Astrocyte (in vitro differentiated cells and primary cell): Measurements from ENCODE around the gene ZSCAN16. TPM values are rescaled to one million over a fixed set of nuclear protein-coding genes. Genes with fewer than 3 reads are reported as not detected.
"Not testable (repeated sequence)": the region's sequence is repeated elsewhere in the genome, so short reads cannot be mapped to it uniquely, and the experiment has no call there.

ENCODE experiments used
- DNase-seq: peaks from one replicate; pipeline ENCODE4 v3.0.0-alpha.2; 2010; ENCODE audit warnings: low read depth
- FAIRE-seq: peaks from 2 replicates; lab custom pipeline; 2011; peaks lifted over from hg19 to GRCh38; lab: Jason Lieb, UNC
- H2AFZ ChIP-seq: 2 replicates; pipeline ENCODE4 v1.6.0; 2012; ENCODE audit warnings: low read depth, low read length, inconsistent platforms
- H3K27ac ChIP-seq: 2 replicates; pipeline ENCODE4 v1.5.1; 2011; ENCODE audit warnings: low read depth, low read length, inconsistent platforms
- H3K27me3 ChIP-seq: 2 replicates; pipeline ENCODE4 v1.6.0; 2011; ENCODE audit warnings: low read length, inconsistent platforms; ENCODE audit not compliant: insufficient read depth
- H3K36me3 ChIP-seq: 2 replicates; pipeline ENCODE4 v1.5.1; 2011; ENCODE audit warnings: low read length, inconsistent platforms; ENCODE audit not compliant: insufficient read depth
- H3K4me1 ChIP-seq: 2 replicates; pipeline ENCODE4 v1.5.1; 2011; ENCODE audit warnings: low read length, inconsistent platforms; ENCODE audit not compliant: insufficient read depth
- H3K4me2 ChIP-seq: 2 replicates; pipeline ENCODE4 v1.6.0; 2012; ENCODE audit warnings: low read length, inconsistent platforms
- H3K4me3 ChIP-seq: 2 replicates; pipeline ENCODE4 v1.5.1; 2011; ENCODE audit warnings: low read depth, mild to moderate bottlenecking, low read length, inconsistent platforms; ENCODE audit not compliant: insufficient read depth
- H3K79me2 ChIP-seq: 2 replicates; pipeline ENCODE4 v1.6.0; 2012; ENCODE audit warnings: mild to moderate bottlenecking, low read length, inconsistent platforms; ENCODE audit not compliant: insufficient read depth
- H3K9ac ChIP-seq: 2 replicates; pipeline ENCODE4 v1.6.0; 2012; ENCODE audit warnings: mild to moderate bottlenecking, low read length, inconsistent platforms
- H3K9me3 ChIP-seq: 2 replicates; pipeline ENCODE4 v1.5.1; 2012; ENCODE audit warnings: low read depth, mild to moderate bottlenecking, low read length, inconsistent platforms; ENCODE audit not compliant: insufficient read depth
- H4K20me1 ChIP-seq: 2 replicates; pipeline ENCODE4 v1.6.0; 2012; ENCODE audit warnings: low read length, inconsistent platforms; ENCODE audit not compliant: insufficient read depth
- H3K27ac Mint-ChIP-seq: one replicate; pipeline ENCODE4 v1.8.0; 2021; ENCODE audit warnings: mild to moderate bottlenecking, mixed read lengths; ENCODE audit not compliant: unreplicated experiment
- H3K27me3 Mint-ChIP-seq: one replicate; pipeline ENCODE4 v1.8.0; 2021; ENCODE audit warnings: low read depth, mixed read lengths; ENCODE audit not compliant: unreplicated experiment
- H3K36me3 Mint-ChIP-seq: one replicate; pipeline ENCODE4 v1.8.0; 2021; ENCODE audit warnings: low read depth, mixed read lengths; ENCODE audit not compliant: unreplicated experiment
- H3K4me1 Mint-ChIP-seq: one replicate; pipeline ENCODE4 v1.8.0; 2021; ENCODE audit warnings: low read depth, mixed read lengths; ENCODE audit not compliant: unreplicated experiment
- H3K4me3 Mint-ChIP-seq: one replicate; pipeline ENCODE4 v1.8.0; 2021; ENCODE audit warnings: mild to moderate bottlenecking, moderate library complexity, mixed read lengths; ENCODE audit not compliant: unreplicated experiment
- H3K9me3 Mint-ChIP-seq: one replicate; pipeline ENCODE4 v1.8.0; 2021; ENCODE audit warnings: mild to moderate bottlenecking, mixed read lengths; ENCODE audit not compliant: unreplicated experiment
- EZH2 ChIP-seq: IDR thresholded peaks from 2 replicates; pipeline ENCODE4 v1.6.1; 2012; ENCODE audit warnings: mild to moderate bottlenecking, low read length, inconsistent platforms; ENCODE audit not compliant: insufficient read depth
- total RNA-seq: library from RNA; stranded (reverse); gene quantifications from 2 replicates; pipeline ENCODE4 v1.2.1, GENCODE V29; 2021
- TF ChIP-seq, protein P1 (sequence below): IDR thresholded peaks from 2 replicates; pipeline ENCODE4 v1.5.1; 2011; ENCODE audit warnings: low read depth, mild to moderate bottlenecking, inconsistent platforms, low read length, moderate library complexity; ENCODE audit not compliant: insufficient read depth

Gene ZSCAN16
- total RNA-seq, 1 donor from 2014 or later = 2.5 TPM

DNA sequence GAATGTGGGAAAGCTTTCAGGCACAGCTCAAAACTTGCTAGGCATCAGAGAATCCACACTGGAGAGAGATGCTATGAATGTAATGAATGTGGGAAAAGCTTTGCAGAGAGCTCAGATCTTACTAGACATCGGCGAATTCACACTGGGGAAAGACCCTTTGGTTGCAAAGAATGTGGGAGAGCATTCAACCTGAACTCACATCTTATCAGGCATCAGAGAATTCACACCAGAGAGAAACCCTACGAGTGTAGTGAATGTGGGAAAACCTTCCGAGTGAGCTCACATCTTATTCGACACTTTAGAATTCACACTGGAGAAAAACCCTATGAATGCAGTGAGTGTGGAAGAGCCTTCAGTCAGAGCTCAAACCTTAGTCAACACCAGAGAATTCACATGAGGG is 35.4 kb upstream of the ZSCAN16 start:
- no peak overlapping the region for H3K27ac ChIP-seq
- H3K79me2 ChIP-seq = no peaks in the 10 kb centered on the region
- Mint-ChIP-seq H3K9me3 (peaks cover 14% of the 10 kb centered on the region), H3K27me3 (no peaks in the 10 kb centered on the region), H3K27ac (no peak overlapping the region), H3K4me3 (no peak overlapping the region), H3K4me1 (no peaks in the 10 kb centered on the region), H3K36me3 (peaks cover 24% of the 10 kb centered on the region)
- TF ChIP-seq, protein P1, sequence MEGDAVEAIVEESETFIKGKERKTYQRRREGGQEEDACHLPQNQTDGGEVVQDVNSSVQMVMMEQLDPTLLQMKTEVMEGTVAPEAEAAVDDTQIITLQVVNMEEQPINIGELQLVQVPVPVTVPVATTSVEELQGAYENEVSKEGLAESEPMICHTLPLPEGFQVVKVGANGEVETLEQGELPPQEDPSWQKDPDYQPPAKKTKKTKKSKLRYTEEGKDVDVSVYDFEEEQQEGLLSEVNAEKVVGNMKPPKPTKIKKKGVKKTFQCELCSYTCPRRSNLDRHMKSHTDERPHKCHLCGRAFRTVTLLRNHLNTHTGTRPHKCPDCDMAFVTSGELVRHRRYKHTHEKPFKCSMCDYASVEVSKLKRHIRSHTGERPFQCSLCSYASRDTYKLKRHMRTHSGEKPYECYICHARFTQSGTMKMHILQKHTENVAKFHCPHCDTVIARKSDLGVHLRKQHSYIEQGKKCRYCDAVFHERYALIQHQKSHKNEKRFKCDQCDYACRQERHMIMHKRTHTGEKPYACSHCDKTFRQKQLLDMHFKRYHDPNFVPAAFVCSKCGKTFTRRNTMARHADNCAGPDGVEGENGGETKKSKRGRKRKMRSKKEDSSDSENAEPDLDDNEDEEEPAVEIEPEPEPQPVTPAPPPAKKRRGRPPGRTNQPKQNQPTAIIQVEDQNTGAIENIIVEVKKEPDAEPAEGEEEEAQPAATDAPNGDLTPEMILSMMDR = no peak
- no peak for TF ChIP-seq EZH2
- no peak for DNase-seq
- H3K4me1 ChIP-seq = no peaks in the 10 kb centered on the region
- H3K36me3 ChIP-seq = no peaks in the 10 kb centered on the region
- H4K20me1 ChIP-seq = no peaks in the 10 kb centered on the region
- H2AFZ ChIP-seq = no peak overlapping the region
- no peak overlapping the region for H3K9ac ChIP-seq
- no peaks in the 10 kb centered on the region for H3K27me3 ChIP-seq
- FAIRE-seq = no peak
- H3K4me2 ChIP-seq = no peak overlapping the region
- H3K9me3 ChIP-seq = peaks cover 11% of the 10 kb centered on the region
- no peak overlapping the region for H3K4me3 ChIP-seq

DNA sequence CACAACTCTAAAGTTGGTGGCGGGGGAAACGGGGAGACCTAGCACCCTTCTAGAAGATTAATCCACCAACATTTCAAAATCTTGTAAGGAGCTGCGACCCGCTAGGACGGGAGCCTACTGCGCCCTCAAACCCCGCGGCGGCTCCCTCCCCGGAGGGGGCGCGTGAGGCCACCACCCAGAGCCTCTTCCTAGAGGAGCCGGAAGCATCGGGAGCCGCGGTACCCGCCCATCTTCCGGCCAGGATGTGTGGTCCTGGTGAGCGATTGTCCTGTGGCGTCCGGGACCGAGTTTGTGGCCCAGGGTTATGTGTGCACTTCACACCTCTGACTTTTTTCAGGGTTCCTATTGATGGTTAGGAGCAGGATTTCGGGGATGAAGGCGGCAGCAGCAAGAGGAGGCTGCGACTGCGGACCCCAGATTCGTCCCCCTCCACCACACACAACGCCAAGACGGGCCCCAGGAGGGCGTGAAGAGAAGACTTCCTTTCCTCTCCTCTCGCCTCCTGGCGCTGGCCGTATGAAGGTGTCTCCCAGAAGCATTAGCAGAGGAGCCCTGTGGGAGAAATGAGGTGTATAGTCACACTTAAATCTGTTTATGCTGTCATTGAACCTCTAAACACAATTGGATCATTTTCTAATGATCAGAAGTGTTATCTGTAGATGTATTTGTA is 33.4 kb upstream of the ZSCAN16 start:
- Mint-ChIP-seq H3K4me3 (no peak overlapping the region), H3K9me3 (peaks cover 14% of the 10 kb centered on the region), H3K36me3 (peaks cover 19% of the 10 kb centered on the region), H3K4me1 (no peaks in the 10 kb centered on the region), H3K27me3 (no peaks in the 10 kb centered on the region), H3K27ac (no peak overlapping the region)
- DNase-seq (no peak), FAIRE-seq (no peak)
- no peaks in the 10 kb centered on the region for H4K20me1 ChIP-seq
- H3K4me3 ChIP-seq = no peak overlapping the region
- no peaks in the 10 kb centered on the region for H3K79me2 ChIP-seq
- TF ChIP-seq EZH2 = no peak
- TF ChIP-seq, protein P1 = no peak
- H3K9ac ChIP-seq = no peak overlapping the region
- no peaks in the 10 kb centered on the region for H3K4me1 ChIP-seq
- H3K4me2 ChIP-seq = peak overlapping the region; percentile 67
- H3K27ac ChIP-seq = no peak overlapping the region
- H2AFZ ChIP-seq = peak overlapping the region; percentile 39
- no peaks in the 10 kb centered on the region for H3K36me3 ChIP-seq
- H3K9me3 ChIP-seq = peaks cover 11% of the 10 kb centered on the region
- H3K27me3 ChIP-seq = no peaks in the 10 kb centered on the region

DNA sequence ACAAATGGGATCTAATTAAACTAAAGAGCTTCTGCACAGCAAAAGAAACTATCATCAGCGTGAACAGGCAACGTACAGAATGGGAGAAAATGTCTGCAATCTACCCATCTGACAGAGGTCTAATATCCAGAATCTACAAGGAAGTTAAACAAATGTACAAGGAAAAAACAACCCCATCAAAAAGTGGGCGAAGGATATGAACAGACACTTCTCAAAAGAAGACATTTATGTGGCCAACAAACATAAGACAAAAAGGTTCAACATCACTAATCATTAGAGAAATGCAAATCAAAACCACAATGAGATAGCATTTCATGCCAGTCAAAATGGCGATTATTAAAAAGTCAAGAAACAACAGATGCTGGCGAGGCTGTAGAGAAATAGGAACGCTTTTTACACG is 22.2 kb upstream of the ZSCAN16 start:
- H3K9me3 ChIP-seq, H3K27ac Mint-ChIP-seq, H3K36me3 Mint-ChIP-seq, H3K4me1 Mint-ChIP-seq, H3K79me2 ChIP-seq, FAIRE-seq, H4K20me1 ChIP-seq, H3K4me1 ChIP-seq, H3K9ac ChIP-seq, H3K4me3 ChIP-seq, H2AFZ ChIP-seq, H3K27me3 ChIP-seq, H3K9me3 Mint-ChIP-seq, H3K27ac ChIP-seq, H3K4me3 Mint-ChIP-seq, H3K4me2 ChIP-seq, H3K36me3 ChIP-seq, DNase-seq: not testable (repeated sequence)
- peaks cover 20% of the 10 kb centered on the region for H3K27me3 Mint-ChIP-seq

DNA sequence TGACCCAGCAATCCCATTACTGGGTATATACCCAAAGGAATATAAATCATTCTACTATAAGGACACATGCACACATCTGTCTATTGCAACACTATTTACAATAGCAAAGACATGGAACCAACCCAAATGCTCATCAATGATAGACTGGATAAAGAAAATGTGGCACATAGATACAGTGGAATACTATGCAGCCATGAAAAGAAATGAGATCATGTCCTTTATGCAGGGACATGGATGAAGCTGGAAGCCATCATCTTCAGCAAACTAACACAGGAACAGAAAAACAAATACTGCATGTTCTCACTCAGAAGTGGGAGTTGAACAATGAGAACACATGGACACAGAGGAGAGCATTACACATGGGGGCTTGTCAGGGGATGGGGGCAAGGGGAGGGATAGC is 21.7 kb upstream of the ZSCAN16 start:
- not testable (repeated sequence) for H3K4me3 Mint-ChIP-seq, H3K4me3 ChIP-seq, H3K9ac ChIP-seq, H3K9me3 Mint-ChIP-seq, H3K27ac Mint-ChIP-seq, H4K20me1 ChIP-seq, FAIRE-seq, H3K79me2 ChIP-seq, DNase-seq, H3K4me1 Mint-ChIP-seq, H3K9me3 ChIP-seq, H3K4me2 ChIP-seq, H3K4me1 ChIP-seq, H3K36me3 ChIP-seq, H3K27me3 ChIP-seq, H2AFZ ChIP-seq, H3K36me3 Mint-ChIP-seq, H3K27ac ChIP-seq
- H3K27me3 Mint-ChIP-seq = peaks cover 20% of the 10 kb centered on the region
